ENCODE results near the gene GNG11. TPM values are rescaled to one million over a fixed set of nuclear protein-coding genes. Genes with fewer than 3 reads are reported as not detected.

GNG11 gene
- total and polyA plus RNA-seq, 2 donors (not counting 1 experiment from before 2014, with no cell fraction given) = 27.2 to 46.1 TPM

- H4K20me1 ChIP-seq (ENCODE audit: control insufficient read depth, extremely low read depth, insufficient read depth, low read length) = no peaks in the 10 kb centered on the region
- H3K27me3 ChIP-seq (ENCODE audit: control insufficient read depth, insufficient read depth, low read length) = no peaks in the 10 kb centered on the region
- DNase-seq (ENCODE audit: low read depth in 2 of 2) = peak; percentile 33 to 83
- no peaks in the 10 kb centered on the region for H3K9me3 ChIP-seq (ENCODE audit: control insufficient read depth, insufficient read depth, low read depth, low read length)
- no peak overlapping the region for H3K4me3 ChIP-seq (replicated peaks in 1 of 4; ENCODE audit: control extremely low read depth in 1 of 4, insufficient read depth in 1 of 4, low read depth in 3 of 4, low read length in 4 of 4)
- H2AFZ ChIP-seq (ENCODE audit: low read length) = peak overlapping the region; percentile 6
- H3K36me3 ChIP-seq (ENCODE audit: control insufficient read depth, insufficient read depth, low read length) = no peaks in the 10 kb centered on the region
- H3K79me2 ChIP-seq (ENCODE audit: control insufficient read depth, insufficient read depth, low read length) = no peaks in the 10 kb centered on the region
- H3K4me2 ChIP-seq (ENCODE audit: extremely low read depth, insufficient read depth, low read length) = no peak overlapping the region
- peaks cover 4% of the 10 kb centered on the region for H3K4me1 ChIP-seq (ENCODE audit: control insufficient read depth, extremely low read depth, insufficient read depth, low read length)
- TF ChIP-seq EZH2 (IDR thresholded peaks at IDR 0.05; ENCODE audit: low read length, missing control alignments) (no peak), CTCF (conservative IDR thresholded peaks at IDR 0.05 in 1 of 2, IDR thresholded peaks at IDR 0.05 in 1 of 2; ENCODE audit: low read depth in 1 of 2, low read length in 2 of 2) (no peak)
- no peak overlapping the region for H3K9ac ChIP-seq (ENCODE audit: insufficient read depth, low read length)
- peak overlapping the region; percentile 8 for H3K27ac ChIP-seq (ENCODE audit: insufficient read depth, low read length)
Measured at GRCh38 chr7:93941945-93942344, 20.4 kb downstream of the GNG11 start.

- no peaks in the 10 kb centered on the region for H3K36me3 ChIP-seq (ENCODE audit: control insufficient read depth, insufficient read depth, low read length)
- H3K4me3 ChIP-seq (replicated peaks in 1 of 4; ENCODE audit: control extremely low read depth in 1 of 4, insufficient read depth in 1 of 4, low read depth in 3 of 4, low read length in 4 of 4) = no peak overlapping the region
- H3K9ac ChIP-seq (ENCODE audit: insufficient read depth, low read length) = no peak overlapping the region
- TF ChIP-seq EZH2 (IDR thresholded peaks at IDR 0.05; ENCODE audit: low read length, missing control alignments) = no peak
- TF ChIP-seq CTCF (conservative IDR thresholded peaks at IDR 0.05 in 1 of 2, IDR thresholded peaks at IDR 0.05 in 1 of 2; ENCODE audit: low read depth in 1 of 2, low read length in 2 of 2) = no peak
- no peaks in the 10 kb centered on the region for H4K20me1 ChIP-seq (ENCODE audit: control insufficient read depth, extremely low read depth, insufficient read depth, low read length)
- no peaks in the 10 kb centered on the region for H3K27me3 ChIP-seq (ENCODE audit: control insufficient read depth, insufficient read depth, low read length)
- H3K4me1 ChIP-seq (ENCODE audit: control insufficient read depth, extremely low read depth, insufficient read depth, low read length) = peaks cover 9% of the 10 kb centered on the region
- H2AFZ ChIP-seq (ENCODE audit: low read length) = no peak overlapping the region
- no peak for DNase-seq (ENCODE audit: low read depth in 2 of 2)
- no peak overlapping the region for H3K27ac ChIP-seq (ENCODE audit: insufficient read depth, low read length)
- H3K79me2 ChIP-seq (ENCODE audit: control insufficient read depth, insufficient read depth, low read length) = no peaks in the 10 kb centered on the region
- no peak overlapping the region for H3K4me2 ChIP-seq (ENCODE audit: extremely low read depth, insufficient read depth, low read length)
- no peaks in the 10 kb centered on the region for H3K9me3 ChIP-seq (ENCODE audit: control insufficient read depth, insufficient read depth, low read depth, low read length)
Measured at GRCh38 chr7:93943816-93944540, 22.4 kb downstream of the GNG11 start.

- Histone ChIP-seq H3K27me3 (ENCODE audit: control insufficient read depth, insufficient read depth, low read length) (no peaks in the 10 kb centered on the region), H2AFZ (ENCODE audit: low read length) (no peak overlapping the region), H4K20me1 (ENCODE audit: control insufficient read depth, extremely low read depth, insufficient read depth, low read length) (no peaks in the 10 kb centered on the region), H3K4me3 (replicated peaks in 1 of 4; ENCODE audit: control extremely low read depth in 1 of 4, insufficient read depth in 1 of 4, low read depth in 3 of 4, low read length in 4 of 4) (no peak overlapping the region), H3K4me1 (ENCODE audit: control insufficient read depth, extremely low read depth, insufficient read depth, low read length) (peaks cover 12% of the 10 kb centered on the region), H3K79me2 (ENCODE audit: control insufficient read depth, insufficient read depth, low read length) (no peaks in the 10 kb centered on the region), H3K36me3 (ENCODE audit: control insufficient read depth, insufficient read depth, low read length) (no peaks in the 10 kb centered on the region), H3K4me2 (ENCODE audit: extremely low read depth, insufficient read depth, low read length) (no peak overlapping the region), H3K27ac (ENCODE audit: insufficient read depth, low read length) (no peak overlapping the region), H3K9me3 (ENCODE audit: control insufficient read depth, insufficient read depth, low read depth, low read length) (no peaks in the 10 kb centered on the region), H3K9ac (ENCODE audit: insufficient read depth, low read length) (no peak overlapping the region)
- DNase-seq (ENCODE audit: low read depth in 2 of 2) = peak in 1 of 2 donors; percentile 52
- TF ChIP-seq EZH2 (IDR thresholded peaks at IDR 0.05; ENCODE audit: low read length, missing control alignments) (no peak), CTCF (conservative IDR thresholded peaks at IDR 0.05 in 1 of 2, IDR thresholded peaks at IDR 0.05 in 1 of 2; ENCODE audit: low read depth in 1 of 2, low read length in 2 of 2) (no peak)
Measured at GRCh38 chr7:93944673-93945072, 23.1 kb downstream of the GNG11 start.
